Measurements from ENCODE around the gene RASL10A.
"Not testable (repeated sequence)": the region's sequence is repeated elsewhere in the genome, so short reads cannot be mapped to it uniquely, and the experiment has no call there.

RASL10A gene

GRCh38 chr22:29344889-29345288 is 29.4 kb upstream of the RASL10A start:
- ATAC-seq = not testable (repeated sequence)

DNA sequence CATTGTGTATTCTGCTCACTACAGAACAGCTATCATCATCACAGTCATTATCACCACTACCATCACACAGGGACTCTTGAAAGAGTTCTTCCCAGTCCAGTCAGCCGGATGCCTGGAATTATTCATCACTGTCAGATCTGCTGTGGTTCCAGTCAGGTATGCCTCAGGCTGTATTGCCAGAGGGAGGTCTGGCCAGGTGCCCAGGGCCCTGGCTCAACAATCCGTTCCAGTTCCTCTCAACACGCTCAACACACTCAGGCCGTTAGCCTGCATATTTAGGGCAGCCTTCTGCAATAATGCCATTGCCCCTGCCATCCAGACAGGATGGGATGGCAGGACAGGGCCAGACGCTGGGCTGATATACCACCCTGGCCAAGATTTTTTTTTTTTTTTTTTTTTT is 28.6 kb upstream of the RASL10A start:
- TF ChIP-seq ZC3H10 (CRISPR knock-in tag; IDR thresholded peaks at IDR 0.05) = no peak
- TF ChIP-seq, protein P1, sequence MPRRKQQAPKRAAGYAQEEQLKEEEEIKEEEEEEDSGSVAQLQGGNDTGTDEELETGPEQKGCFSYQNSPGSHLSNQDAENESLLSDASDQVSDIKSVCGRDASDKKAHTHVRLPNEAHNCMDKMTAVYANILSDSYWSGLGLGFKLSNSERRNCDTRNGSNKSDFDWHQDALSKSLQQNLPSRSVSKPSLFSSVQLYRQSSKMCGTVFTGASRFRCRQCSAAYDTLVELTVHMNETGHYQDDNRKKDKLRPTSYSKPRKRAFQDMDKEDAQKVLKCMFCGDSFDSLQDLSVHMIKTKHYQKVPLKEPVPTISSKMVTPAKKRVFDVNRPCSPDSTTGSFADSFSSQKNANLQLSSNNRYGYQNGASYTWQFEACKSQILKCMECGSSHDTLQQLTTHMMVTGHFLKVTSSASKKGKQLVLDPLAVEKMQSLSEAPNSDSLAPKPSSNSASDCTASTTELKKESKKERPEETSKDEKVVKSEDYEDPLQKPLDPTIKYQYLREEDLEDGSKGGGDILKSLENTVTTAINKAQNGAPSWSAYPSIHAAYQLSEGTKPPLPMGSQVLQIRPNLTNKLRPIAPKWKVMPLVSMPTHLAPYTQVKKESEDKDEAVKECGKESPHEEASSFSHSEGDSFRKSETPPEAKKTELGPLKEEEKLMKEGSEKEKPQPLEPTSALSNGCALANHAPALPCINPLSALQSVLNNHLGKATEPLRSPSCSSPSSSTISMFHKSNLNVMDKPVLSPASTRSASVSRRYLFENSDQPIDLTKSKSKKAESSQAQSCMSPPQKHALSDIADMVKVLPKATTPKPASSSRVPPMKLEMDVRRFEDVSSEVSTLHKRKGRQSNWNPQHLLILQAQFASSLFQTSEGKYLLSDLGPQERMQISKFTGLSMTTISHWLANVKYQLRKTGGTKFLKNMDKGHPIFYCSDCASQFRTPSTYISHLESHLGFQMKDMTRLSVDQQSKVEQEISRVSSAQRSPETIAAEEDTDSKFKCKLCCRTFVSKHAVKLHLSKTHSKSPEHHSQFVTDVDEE (CRISPR knock-in tag; IDR thresholded peaks at IDR 0.05) = peak; percentile 78
- peak; percentile 38; the same call in 1 of the 2 replicates for TF ChIP-seq ISL1 (CRISPR knock-in tag; IDR thresholded peaks at IDR 0.05)
- peak; percentile 12; the same call in 1 of the 2 replicates for TF ChIP-seq CREB5 (CRISPR knock-in tag; IDR thresholded peaks at IDR 0.05; ENCODE audit: low read depth)
- no peak for TF ChIP-seq PATZ1 (CRISPR knock-in tag; IDR thresholded peaks at IDR 0.05; ENCODE audit: borderline replicate concordance)
- TF ChIP-seq ARNTL (CRISPR knock-in tag; IDR thresholded peaks at IDR 0.05; ENCODE audit: borderline replicate concordance, low read depth) = no peak
- 0 out of 2 replicates have a peak, but pooled peaks have one; percentile 27 for TF ChIP-seq ZFP3 (CRISPR knock-in tag; IDR thresholded peaks at IDR 0.05)
- TF ChIP-seq OSR1 (CRISPR knock-in tag; IDR thresholded peaks at IDR 0.05) = no peak
- no peak; the same call in 1 of the 2 replicates for TF ChIP-seq TCF4 (CRISPR knock-in tag; IDR thresholded peaks at IDR 0.05; ENCODE audit: borderline replicate concordance)
- TF ChIP-seq, protein P2, sequence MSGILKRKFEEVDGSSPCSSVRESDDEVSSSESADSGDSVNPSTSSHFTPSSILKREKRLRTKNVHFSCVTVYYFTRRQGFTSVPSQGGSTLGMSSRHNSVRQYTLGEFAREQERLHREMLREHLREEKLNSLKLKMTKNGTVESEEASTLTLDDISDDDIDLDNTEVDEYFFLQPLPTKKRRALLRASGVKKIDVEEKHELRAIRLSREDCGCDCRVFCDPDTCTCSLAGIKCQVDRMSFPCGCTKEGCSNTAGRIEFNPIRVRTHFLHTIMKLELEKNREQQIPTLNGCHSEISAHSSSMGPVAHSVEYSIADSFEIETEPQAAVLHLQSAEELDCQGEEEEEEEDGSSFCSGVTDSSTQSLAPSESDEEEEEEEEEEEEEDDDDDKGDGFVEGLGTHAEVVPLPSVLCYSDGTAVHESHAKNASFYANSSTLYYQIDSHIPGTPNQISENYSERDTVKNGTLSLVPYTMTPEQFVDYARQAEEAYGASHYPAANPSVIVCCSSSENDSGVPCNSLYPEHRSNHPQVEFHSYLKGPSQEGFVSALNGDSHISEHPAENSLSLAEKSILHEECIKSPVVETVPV (CRISPR knock-in tag; IDR thresholded peaks at IDR 0.05) = no peak
- TF ChIP-seq ZNF565 (CRISPR knock-in tag; conservative IDR thresholded peaks at IDR 0.05; ENCODE audit: low read depth) = no peak
- peak; percentile 84 for ATAC-seq

GRCh38 chr22:29343313-29343805 is 27.9 kb upstream of the RASL10A start:
- TF ChIP-seq RARB (CRISPR knock-in tag; IDR thresholded peaks at IDR 0.05) = no peak
- peak; percentile 80; the same call in 1 of the 2 replicates for TF ChIP-seq TCF4 (CRISPR knock-in tag; IDR thresholded peaks at IDR 0.05; ENCODE audit: borderline replicate concordance)
- peak; percentile 85 for ATAC-seq

GRCh38 chr22:29342577-29343312 is 27.2 kb upstream of the RASL10A start:
- ATAC-seq = no peak
- TF ChIP-seq CREB5 (CRISPR knock-in tag; IDR thresholded peaks at IDR 0.05; ENCODE audit: low read depth) (no peak), ZNF565 (CRISPR knock-in tag; conservative IDR thresholded peaks at IDR 0.05; ENCODE audit: low read depth) (no peak), PPARA (CRISPR knock-in tag; IDR thresholded peaks at IDR 0.05; ENCODE audit: borderline replicate concordance) (no peak), ZFP3 (CRISPR knock-in tag; IDR thresholded peaks at IDR 0.05) (no peak), GLIS3 (CRISPR knock-in tag; IDR thresholded peaks at IDR 0.05) (no peak), ZNF70 (CRISPR knock-in tag; IDR thresholded peaks at IDR 0.05) (no peak), SNAI2 (CRISPR knock-in tag; IDR thresholded peaks at IDR 0.05) (no peak), ZNF8 (CRISPR knock-in tag; IDR thresholded peaks at IDR 0.05) (no peak), TOX (CRISPR knock-in tag; IDR thresholded peaks at IDR 0.05; ENCODE audit: borderline replicate concordance) (no peak), ISL1 (CRISPR knock-in tag; IDR thresholded peaks at IDR 0.05) (no peak)
- TF ChIP-seq, protein P3, sequence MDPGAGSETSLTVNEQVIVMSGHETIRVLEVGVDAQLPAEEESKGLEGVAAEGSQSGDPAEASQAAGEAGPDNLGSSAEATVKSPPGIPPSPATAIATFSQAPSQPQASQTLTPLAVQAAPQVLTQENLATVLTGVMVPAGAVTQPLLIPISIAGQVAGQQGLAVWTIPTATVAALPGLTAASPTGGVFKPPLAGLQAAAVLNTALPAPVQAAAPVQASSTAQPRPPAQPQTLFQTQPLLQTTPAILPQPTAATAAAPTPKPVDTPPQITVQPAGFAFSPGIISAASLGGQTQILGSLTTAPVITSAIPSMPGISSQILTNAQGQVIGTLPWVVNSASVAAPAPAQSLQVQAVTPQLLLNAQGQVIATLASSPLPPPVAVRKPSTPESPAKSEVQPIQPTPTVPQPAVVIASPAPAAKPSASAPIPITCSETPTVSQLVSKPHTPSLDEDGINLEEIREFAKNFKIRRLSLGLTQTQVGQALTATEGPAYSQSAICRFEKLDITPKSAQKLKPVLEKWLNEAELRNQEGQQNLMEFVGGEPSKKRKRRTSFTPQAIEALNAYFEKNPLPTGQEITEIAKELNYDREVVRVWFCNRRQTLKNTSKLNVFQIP (CRISPR knock-in tag; IDR thresholded peaks at IDR 0.05; ENCODE audit: borderline replicate concordance, low read depth) = no peak
- TF ChIP-seq, protein P1 (CRISPR knock-in tag; IDR thresholded peaks at IDR 0.05) = no peak
